ENCODE data around the gene CDH10. TPM values are rescaled to one million over a fixed set of nuclear protein-coding genes. Genes with fewer than 3 reads are reported as not detected.

The CDH10 gene
- total and polyA plus RNA-seq, 5 donors: 0.47 to 1.4 (median 0.79) TPM

DNA sequence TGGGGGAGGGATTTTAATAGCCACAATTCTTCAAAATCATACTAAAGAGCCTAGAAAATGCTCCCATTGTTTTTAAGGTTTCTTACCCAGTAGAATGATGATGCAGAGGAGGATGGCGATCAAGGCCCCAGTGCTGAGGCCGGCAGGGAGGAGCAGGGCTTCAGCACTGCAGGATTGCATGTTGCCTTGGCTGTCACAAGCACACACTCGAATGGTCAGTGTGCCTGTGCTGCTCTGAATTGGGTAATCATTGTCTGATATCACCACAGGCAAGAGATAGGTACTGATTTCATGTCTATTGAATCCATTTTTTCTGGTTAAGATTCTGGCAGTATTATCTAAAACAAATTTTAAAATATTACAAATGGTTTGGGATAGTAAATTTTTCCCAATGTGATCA lies 153.3 kb downstream of the CDH10 start:
- Histone ChIP-seq H3K4me3 (ENCODE audit: low read length) (no peak overlapping the region), H3K27ac (ENCODE audit: low read length) (no peak overlapping the region), H3K27me3 (ENCODE audit: control insufficient read depth, insufficient read depth) (no peaks in the 10 kb centered on the region), H3K4me1 (ENCODE audit: control insufficient read depth, insufficient read depth, low read length) (no peaks in the 10 kb centered on the region), H3K9me3 (ENCODE audit: control insufficient read depth, low read length) (peaks cover 2% of the 10 kb centered on the region)
- no peak for ATAC-seq
- no peak for DNase-seq
- 69% methylated on average over 3 of the region's 3 CpGs for WGBS
- intact Hi-C loops (cut with DNase I): no loop called here

DNA sequence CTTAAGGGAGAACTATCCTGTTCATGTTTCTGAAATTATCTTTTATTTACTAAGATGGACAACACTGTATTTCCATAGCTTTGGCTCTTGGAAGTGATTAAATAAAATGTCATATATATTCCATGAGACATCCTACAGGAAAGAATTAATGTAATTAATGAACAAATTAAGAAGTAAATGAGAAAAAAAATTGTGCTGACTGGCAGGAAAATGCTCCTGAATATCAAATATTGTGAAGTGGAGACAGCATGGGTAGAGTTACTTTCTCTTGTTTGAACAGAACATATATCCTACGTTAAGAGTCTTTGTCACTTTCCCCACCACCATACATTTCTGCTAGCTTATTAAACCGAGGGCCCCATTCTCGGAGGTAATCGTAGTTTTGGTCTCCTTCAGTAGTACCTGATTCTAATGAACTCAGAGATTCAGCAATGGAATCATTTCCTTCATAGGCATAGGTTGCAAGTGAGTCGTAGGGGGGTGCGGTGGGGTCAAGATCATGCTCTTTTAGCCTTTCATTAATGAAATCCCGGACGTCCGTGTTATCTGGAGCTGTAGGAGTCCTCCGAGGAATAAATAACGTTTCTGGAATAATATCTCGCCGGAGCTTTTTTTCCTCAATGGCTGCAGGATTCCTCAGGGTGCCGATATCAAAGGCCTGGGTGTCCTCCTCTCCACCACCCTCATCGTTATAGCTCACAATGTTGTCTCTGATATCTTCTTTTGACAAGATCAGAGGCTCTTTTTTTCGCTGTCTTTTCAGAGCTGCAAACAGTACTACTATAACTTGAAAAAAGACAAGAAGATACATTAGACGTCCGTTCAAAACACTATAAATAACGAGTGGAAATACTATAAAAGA lies 157.2 kb downstream of the CDH10 start:
- DNase-seq: no peak
- Histone ChIP-seq H3K27ac (ENCODE audit: low read length) (no peak overlapping the region), H3K4me3 (ENCODE audit: low read length) (no peak overlapping the region), H3K27me3 (ENCODE audit: control insufficient read depth, insufficient read depth) (no peaks in the 10 kb centered on the region), H3K9me3 (ENCODE audit: control insufficient read depth, low read length) (peaks cover 2% of the 10 kb centered on the region), H3K4me1 (ENCODE audit: control insufficient read depth, insufficient read depth, low read length) (no peaks in the 10 kb centered on the region)
- intact Hi-C loops (cut with DNase I): no loop called here
- no peak for ATAC-seq
- WGBS: 62% methylated on average over 19 of the region's 19 CpGs

DNA sequence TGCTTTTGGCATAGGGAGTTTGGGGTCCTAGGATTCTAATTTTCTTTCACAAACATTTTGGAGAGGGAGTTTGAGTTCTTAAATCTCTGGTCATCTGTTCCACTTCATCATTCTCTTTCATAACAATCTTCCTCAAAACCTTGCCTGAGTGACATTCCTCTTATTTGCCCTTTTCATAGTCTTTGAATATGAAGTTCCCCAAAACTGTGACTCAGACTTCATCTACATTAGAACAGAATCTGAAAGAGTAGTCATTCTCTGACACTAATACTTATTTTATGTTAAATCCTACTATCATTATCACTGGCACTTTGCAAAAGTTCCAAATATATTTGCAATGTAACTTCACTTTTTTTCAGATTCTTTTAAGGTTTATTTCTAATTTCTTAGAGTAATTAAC lies 163.8 kb downstream of the CDH10 start:
- no peaks in the 10 kb centered on the region for H3K9me3 ChIP-seq (ENCODE audit: control insufficient read depth, low read length)
- no peak overlapping the region for H3K27ac ChIP-seq (ENCODE audit: low read length)
- H3K27me3 ChIP-seq (ENCODE audit: control insufficient read depth, insufficient read depth): no peaks in the 10 kb centered on the region
- no peak overlapping the region for H3K4me3 ChIP-seq (ENCODE audit: low read length)
- no peak for DNase-seq
- intact Hi-C loops (cut with DNase I): no loop called here
- ATAC-seq: no peak
- no peaks in the 10 kb centered on the region for H3K4me1 ChIP-seq (ENCODE audit: control insufficient read depth, insufficient read depth, low read length)

GRCh38 chr5:24477958-24478357 lies 166.8 kb downstream of the CDH10 start:
- Histone ChIP-seq H3K27me3 (ENCODE audit: control insufficient read depth, insufficient read depth) (no peaks in the 10 kb centered on the region), H3K4me3 (ENCODE audit: low read length) (no peak overlapping the region), H3K4me1 (ENCODE audit: control insufficient read depth, insufficient read depth, low read length) (no peaks in the 10 kb centered on the region), H3K27ac (ENCODE audit: low read length) (no peak overlapping the region), H3K9me3 (ENCODE audit: control insufficient read depth, low read length) (no peaks in the 10 kb centered on the region)
- intact Hi-C loops (cut with DNase I): no loop called here
- no peak for DNase-seq
- WGBS: 79% methylated on average over 5 of the region's 5 CpGs
- no peak for ATAC-seq

DNA sequence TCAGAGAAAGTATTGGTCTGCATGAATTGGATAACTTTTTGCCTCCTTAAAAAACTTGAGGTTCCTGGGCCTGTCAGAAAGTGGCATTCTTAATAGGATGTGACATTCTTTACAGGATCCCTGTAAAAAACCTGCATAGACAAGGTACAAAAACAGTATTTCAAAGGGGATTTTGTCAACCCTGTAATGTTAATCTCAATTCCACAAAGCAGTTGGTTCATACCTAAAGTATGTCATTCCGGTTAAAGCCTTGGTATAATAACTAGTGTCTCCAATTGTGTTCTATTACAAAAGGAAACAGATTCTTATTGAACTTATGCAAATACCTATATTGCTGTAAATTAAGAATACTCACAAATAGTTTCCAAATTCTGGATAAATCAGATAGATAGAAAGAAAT lies 169.7 kb downstream of the CDH10 start:
- intact Hi-C loops (cut with DNase I): no loop called here
- DNase-seq (no peak), ATAC-seq (no peak)
- 93% methylated on average over 1 of the region's 1 CpG for WGBS
- Histone ChIP-seq H3K27me3 (ENCODE audit: control insufficient read depth, insufficient read depth) (no peaks in the 10 kb centered on the region), H3K4me1 (ENCODE audit: control insufficient read depth, insufficient read depth, low read length) (no peaks in the 10 kb centered on the region), H3K4me3 (ENCODE audit: low read length) (no peak overlapping the region), H3K27ac (ENCODE audit: low read length) (no peak overlapping the region), H3K9me3 (ENCODE audit: control insufficient read depth, low read length) (no peaks in the 10 kb centered on the region)

GRCh38 chr5:24474685-24475084 lies 170.1 kb downstream of the CDH10 start:
- Histone ChIP-seq H3K27me3 (ENCODE audit: control insufficient read depth, insufficient read depth) (no peaks in the 10 kb centered on the region), H3K9me3 (ENCODE audit: control insufficient read depth, low read length) (no peaks in the 10 kb centered on the region), H3K27ac (ENCODE audit: low read length) (no peak overlapping the region), H3K4me1 (ENCODE audit: control insufficient read depth, insufficient read depth, low read length) (no peaks in the 10 kb centered on the region), H3K4me3 (ENCODE audit: low read length) (no peak overlapping the region)
- WGBS: 77% methylated on average over 3 of the region's 3 CpGs
- no peak for ATAC-seq
- DNase-seq: no peak
- intact Hi-C loops (cut with DNase I): no loop called here

DNA sequence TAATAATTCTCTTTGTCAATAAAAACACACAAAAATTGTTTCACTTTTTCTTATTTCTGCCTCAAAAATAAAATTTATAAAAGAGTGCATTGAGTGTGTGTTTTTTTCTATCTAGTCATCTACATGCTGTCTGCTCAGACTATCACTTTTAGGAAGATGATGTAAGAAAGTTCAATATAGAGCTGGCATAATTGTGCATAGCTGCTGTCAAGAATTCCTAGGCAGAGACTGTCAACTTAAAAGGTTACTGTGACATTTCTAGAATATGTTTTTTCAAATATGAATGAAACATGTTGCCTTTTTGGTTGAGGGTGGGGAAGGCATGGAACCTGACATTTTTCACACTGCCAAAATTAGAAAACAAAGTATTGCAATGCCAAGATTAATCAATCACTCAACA lies 172.3 kb downstream of the CDH10 start:
- Histone ChIP-seq H3K4me3 (ENCODE audit: low read length) (no peak overlapping the region), H3K9me3 (ENCODE audit: control insufficient read depth, low read length) (no peaks in the 10 kb centered on the region), H3K27me3 (ENCODE audit: control insufficient read depth, insufficient read depth) (no peaks in the 10 kb centered on the region), H3K4me1 (ENCODE audit: control insufficient read depth, insufficient read depth, low read length) (no peaks in the 10 kb centered on the region), H3K27ac (ENCODE audit: low read length) (no peak overlapping the region)
- no peak for ATAC-seq
- DNase-seq: no peak
- intact Hi-C loops (cut with DNase I): no loop called here

- WGBS: 43% methylated on average over 2 of the region's 2 CpGs
- Histone ChIP-seq H3K4me1 (ENCODE audit: control insufficient read depth, insufficient read depth, low read length) (no peaks in the 10 kb centered on the region), H3K4me3 (ENCODE audit: low read length) (no peak overlapping the region), H3K27ac (ENCODE audit: low read length) (no peak overlapping the region), H3K27me3 (ENCODE audit: control insufficient read depth, insufficient read depth) (no peaks in the 10 kb centered on the region), H3K9me3 (ENCODE audit: control insufficient read depth, low read length) (no peaks in the 10 kb centered on the region)
- DNase-seq (peak in 1 of 3 donors; percentile 49), ATAC-seq (peak; percentile 55 to 90)
- intact Hi-C loops (cut with DNase I): loop anchor here in 1 of 4 donors (10.0 kb wide), 1 partner anchor 200 kb away; the partner anchor contains the start of gene CDH10
Observed at GRCh38 chr5:24444414-24444813, 200.4 kb downstream of the CDH10 start.

GRCh38 chr5:24439465-24439864 lies 205.3 kb downstream of the CDH10 start:
- intact Hi-C loops (cut with DNase I): no loop called here
- no peaks in the 10 kb centered on the region for H3K27me3 ChIP-seq (ENCODE audit: control insufficient read depth, insufficient read depth)
- no peak overlapping the region for H3K27ac ChIP-seq (ENCODE audit: low read length)
- H3K9me3 ChIP-seq (ENCODE audit: control insufficient read depth, low read length): no peaks in the 10 kb centered on the region
- H3K4me1 ChIP-seq (ENCODE audit: control insufficient read depth, insufficient read depth, low read length): no peaks in the 10 kb centered on the region
- ATAC-seq: no peak
- 57% methylated on average over 2 of the region's 2 CpGs for WGBS
- H3K4me3 ChIP-seq (ENCODE audit: low read length): no peak overlapping the region
- no peak for DNase-seq
